ENCODE results near the gene GBF1. TPM values are rescaled to one million over a fixed set of nuclear protein-coding genes. Genes with fewer than 3 reads are reported as not detected.
A peak's percentile ranks its signal among the peaks of the same experiment; 100 is the strongest.

Gene GBF1
- polyA plus RNA-seq, 1 donor (not counting 4 experiments of a cell fraction or from before 2014, with no cell fraction given), result 17.4 TPM

DNA sequence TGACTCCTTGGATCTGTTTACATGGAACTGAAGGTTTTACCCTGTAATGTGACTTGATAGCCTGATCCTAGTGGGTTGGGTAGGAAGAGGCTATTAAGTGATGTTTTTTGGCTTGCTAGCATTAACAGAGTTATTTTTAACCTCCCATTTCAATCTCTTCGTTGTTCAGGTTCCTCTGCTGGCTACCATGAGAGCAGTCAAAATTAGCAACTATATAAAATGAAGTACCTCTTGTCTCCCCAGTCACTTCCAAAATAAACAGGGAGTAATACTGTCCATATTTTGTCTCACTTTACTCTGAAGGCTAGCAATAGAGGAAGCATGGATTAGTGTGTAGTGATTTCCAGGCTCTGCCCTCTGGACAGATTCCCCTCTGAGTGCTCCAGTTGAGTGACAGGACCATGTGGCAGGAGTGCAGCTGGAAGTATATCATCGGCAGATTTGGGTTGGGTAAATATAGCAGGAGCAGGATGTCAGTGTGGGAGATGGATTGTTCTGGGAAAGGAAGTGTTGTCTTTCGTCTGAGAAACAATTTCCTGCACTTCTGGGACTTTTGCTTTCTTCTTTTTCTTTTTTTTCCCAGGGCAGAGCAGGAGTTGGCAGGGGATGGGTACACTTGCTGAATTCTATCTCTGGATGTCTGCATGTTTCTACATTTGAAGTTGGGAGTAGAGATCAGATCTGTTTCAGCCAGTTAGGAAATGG is 35.2 kb downstream of the GBF1 start:
- Histone ChIP-seq H3K9me1 (ENCODE audit: control insufficient read depth, extremely low read depth, insufficient read depth, low read length) (peaks cover 5% of the 10 kb centered on the region), H3K36me3 (ENCODE audit: control insufficient read depth in 2 of 2, extremely low read depth in 1 of 2, insufficient read depth in 2 of 2, low read length in 2 of 2) (no peaks in the 10 kb centered on the region), H4K20me1 (ENCODE audit: control insufficient read depth, extremely low read depth, insufficient read depth, low read length) (peaks cover 5% of the 10 kb centered on the region), H3K27ac (ENCODE audit: control insufficient read depth, insufficient read depth, low read length) (peak overlapping the region; percentile 30), H3K79me2 (ENCODE audit: control insufficient read depth, insufficient read depth, low read length) (peaks cover 55% of the 10 kb centered on the region), H3K4me3 (ENCODE audit: control insufficient read depth in 2 of 3, extremely low read depth in 1 of 3, insufficient read depth in 2 of 3, low read depth in 1 of 3, low read length in 3 of 3) (peak overlapping the region in 2 of 3 experiments; percentile 9 to 44), H3K27me3 (ENCODE audit: control insufficient read depth, extremely low read depth, insufficient read depth, low read length) (no peaks in the 10 kb centered on the region), H2AFZ (ENCODE audit: control insufficient read depth, low read length) (no peak overlapping the region), H3K9me3 (ENCODE audit: control insufficient read depth, low read depth, low read length) (no peaks in the 10 kb centered on the region), H3K9ac (ENCODE audit: control insufficient read depth, extremely low read depth, insufficient read depth, low read length) (peak overlapping the region; percentile 31), H3K4me1 (ENCODE audit: control insufficient read depth, extremely low read depth, insufficient read depth, low read length) (peaks cover 46% of the 10 kb centered on the region), H3K4me2 (ENCODE audit: control insufficient read depth, extremely low read depth, insufficient read depth, low read depth, low read length) (peak overlapping the region; percentile 79)
- FAIRE-seq (peak; percentile 74), DNase-seq (ENCODE audit: low read depth, low spot score) (no peak)
- no peak for TF ChIP-seq EZH2 (IDR thresholded peaks at IDR 0.05; ENCODE audit: low read length)
- TF ChIP-seq, protein P1, sequence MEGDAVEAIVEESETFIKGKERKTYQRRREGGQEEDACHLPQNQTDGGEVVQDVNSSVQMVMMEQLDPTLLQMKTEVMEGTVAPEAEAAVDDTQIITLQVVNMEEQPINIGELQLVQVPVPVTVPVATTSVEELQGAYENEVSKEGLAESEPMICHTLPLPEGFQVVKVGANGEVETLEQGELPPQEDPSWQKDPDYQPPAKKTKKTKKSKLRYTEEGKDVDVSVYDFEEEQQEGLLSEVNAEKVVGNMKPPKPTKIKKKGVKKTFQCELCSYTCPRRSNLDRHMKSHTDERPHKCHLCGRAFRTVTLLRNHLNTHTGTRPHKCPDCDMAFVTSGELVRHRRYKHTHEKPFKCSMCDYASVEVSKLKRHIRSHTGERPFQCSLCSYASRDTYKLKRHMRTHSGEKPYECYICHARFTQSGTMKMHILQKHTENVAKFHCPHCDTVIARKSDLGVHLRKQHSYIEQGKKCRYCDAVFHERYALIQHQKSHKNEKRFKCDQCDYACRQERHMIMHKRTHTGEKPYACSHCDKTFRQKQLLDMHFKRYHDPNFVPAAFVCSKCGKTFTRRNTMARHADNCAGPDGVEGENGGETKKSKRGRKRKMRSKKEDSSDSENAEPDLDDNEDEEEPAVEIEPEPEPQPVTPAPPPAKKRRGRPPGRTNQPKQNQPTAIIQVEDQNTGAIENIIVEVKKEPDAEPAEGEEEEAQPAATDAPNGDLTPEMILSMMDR (optimal IDR thresholded peaks at IDR 0.05 in 1 of 3, IDR thresholded peaks at IDR 0.05 in 1 of 3, conservative IDR thresholded peaks at IDR 0.05 in 1 of 3; ENCODE audit: extremely low read depth in 1 of 3, insufficient read depth in 2 of 3, low read length in 3 of 3), result no peak
- dilution Hi-C loops (cut with MboI; ENCODE audit: extremely low pct_ligation_motif_present, low sequenced_read_pairs), result no loop called here

DNA sequence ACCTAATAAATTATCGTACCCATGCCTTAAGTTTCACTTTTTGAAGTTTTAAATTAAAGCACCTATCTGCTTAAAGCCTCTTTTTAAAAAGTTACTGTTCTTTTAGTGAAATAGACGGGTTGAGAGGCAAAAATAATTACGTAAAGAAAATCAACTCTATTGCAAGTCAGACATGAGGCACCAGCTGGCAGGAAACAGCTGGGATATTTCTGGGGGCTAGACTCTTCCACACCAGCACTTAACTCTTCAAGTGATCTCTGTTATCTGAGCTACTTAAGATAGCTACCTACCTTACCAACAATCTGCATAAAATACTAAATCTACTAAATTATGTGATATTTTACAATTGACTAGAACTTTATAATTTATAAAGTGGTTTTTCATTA is 35.8 kb downstream of the GBF1 start:
- no peaks in the 10 kb centered on the region for H3K27me3 ChIP-seq (ENCODE audit: control insufficient read depth, extremely low read depth, insufficient read depth, low read length)
- H2AFZ ChIP-seq (ENCODE audit: control insufficient read depth, low read length), result no peak overlapping the region
- no peaks in the 10 kb centered on the region for H3K9me3 ChIP-seq (ENCODE audit: control insufficient read depth, low read depth, low read length)
- H3K4me2 ChIP-seq (ENCODE audit: control insufficient read depth, extremely low read depth, insufficient read depth, low read depth, low read length), result peak overlapping the region; percentile 79
- H3K27ac ChIP-seq (ENCODE audit: control insufficient read depth, insufficient read depth, low read length), result no peak overlapping the region
- H3K9ac ChIP-seq (ENCODE audit: control insufficient read depth, extremely low read depth, insufficient read depth, low read length), result peak overlapping the region; percentile 31
- TF ChIP-seq EZH2 (IDR thresholded peaks at IDR 0.05; ENCODE audit: low read length), result no peak
- TF ChIP-seq, protein P1 (optimal IDR thresholded peaks at IDR 0.05 in 1 of 3, IDR thresholded peaks at IDR 0.05 in 1 of 3, conservative IDR thresholded peaks at IDR 0.05 in 1 of 3; ENCODE audit: extremely low read depth in 1 of 3, insufficient read depth in 2 of 3, low read length in 3 of 3), result no peak
- H3K79me2 ChIP-seq (ENCODE audit: control insufficient read depth, insufficient read depth, low read length), result peaks cover 58% of the 10 kb centered on the region
- dilution Hi-C loops (cut with MboI; ENCODE audit: extremely low pct_ligation_motif_present, low sequenced_read_pairs), result no loop called here
- FAIRE-seq, result no peak
- H3K4me1 ChIP-seq (ENCODE audit: control insufficient read depth, extremely low read depth, insufficient read depth, low read length), result peaks cover 46% of the 10 kb centered on the region
- peak overlapping the region in 1 of 3 experiments; percentile 44 for H3K4me3 ChIP-seq (ENCODE audit: control insufficient read depth in 2 of 3, extremely low read depth in 1 of 3, insufficient read depth in 2 of 3, low read depth in 1 of 3, low read length in 3 of 3)
- peaks cover 5% of the 10 kb centered on the region for H3K9me1 ChIP-seq (ENCODE audit: control insufficient read depth, extremely low read depth, insufficient read depth, low read length)
- no peak for DNase-seq (ENCODE audit: low read depth, low spot score)
- peaks cover 5% of the 10 kb centered on the region for H4K20me1 ChIP-seq (ENCODE audit: control insufficient read depth, extremely low read depth, insufficient read depth, low read length)
- H3K36me3 ChIP-seq (ENCODE audit: control insufficient read depth in 2 of 2, extremely low read depth in 1 of 2, insufficient read depth in 2 of 2, low read length in 2 of 2), result no peaks in the 10 kb centered on the region
